Stimulated activated naive B cell treated with anti-CD40 and anti-IgM and Interleukin-4, amounts not matched to agents 10 μg/mL and 1 μg/mL and 100 μg/mL, for 72 hours (primary cell): ENCODE results near the gene DYRK4.
A peak's percentile ranks its signal among the peaks of the same experiment; 100 is the strongest.

Source experiments
- ATAC-seq, 2 donors: fragments of 150-1000 bp; cut with Tn5 transposase; replicated peaks; 2 replicates each; pipeline ENCODE4 v1.10.0; 2021; ENCODE audit warnings: moderate library complexity in 1 of 2
- DNase-seq: peaks from one replicate; pipeline ENCODE4 v3.0.0; 2021
- H3K27ac Mint-ChIP-seq: one replicate; pipeline ENCODE4 v1.8.0; 2022; ENCODE audit warnings: mild to moderate bottlenecking, mixed read lengths
- H3K27me3 Mint-ChIP-seq, 2 donors: one replicate each; pipeline ENCODE4 v1.8.0; 2022; ENCODE audit warnings: mixed read lengths in 2 of 2
- H3K36me3 Mint-ChIP-seq, 2 donors: one replicate each; pipeline ENCODE4 v1.8.0; 2022; ENCODE audit warnings: mixed read lengths in 2 of 2, mild to moderate bottlenecking in 1 of 2
- H3K4me1 Mint-ChIP-seq, 2 donors: one replicate each; pipeline ENCODE4 v1.8.0; 2022; ENCODE audit warnings: mixed read lengths in 2 of 2, mild to moderate bottlenecking in 1 of 2
- H3K4me3 Mint-ChIP-seq, 2 donors: one replicate each; pipeline ENCODE4 v1.8.0; 2022; ENCODE audit warnings: mild to moderate bottlenecking in 2 of 2, mixed read lengths in 2 of 2, moderate library complexity in 1 of 2
- H3K9me3 Mint-ChIP-seq, 2 donors: one replicate each; pipeline ENCODE4 v1.8.0; 2022; ENCODE audit warnings: mixed read lengths in 2 of 2, mild to moderate bottlenecking in 1 of 2

The DYRK4 gene

GRCh38 chr12:4552191-4552590 is 9.8 kb upstream of the DYRK4 start:
- ATAC-seq (no peak), DNase-seq (no peak)
- Mint-ChIP-seq H3K4me1 (no peaks in the 10 kb centered on the region), H3K36me3 (peaks cover 22 to 33% of the 10 kb centered on the region in 2 donors), H3K9me3 (no peaks in the 10 kb centered on the region), H3K27ac (no peak overlapping the region), H3K4me3 (no peak overlapping the region), H3K27me3 (no peaks in the 10 kb centered on the region)

- H3K27ac Mint-ChIP-seq, result no peak overlapping the region
- no peaks in the 10 kb centered on the region for H3K27me3 Mint-ChIP-seq
- H3K9me3 Mint-ChIP-seq, result no peaks in the 10 kb centered on the region
- H3K36me3 Mint-ChIP-seq, result peaks cover 14 to 25% of the 10 kb centered on the region in 2 donors
- ATAC-seq, result no peak
- no peak for DNase-seq
- H3K4me1 Mint-ChIP-seq, result no peaks in the 10 kb centered on the region
- H3K4me3 Mint-ChIP-seq, result no peak overlapping the region
Measured at GRCh38 chr12:4553943-4554342, 8.1 kb upstream of the DYRK4 start.

- H3K27me3 Mint-ChIP-seq, result no peaks in the 10 kb centered on the region
- ATAC-seq (no peak), DNase-seq (no peak)
- no peaks in the 10 kb centered on the region for H3K4me1 Mint-ChIP-seq
- H3K27ac Mint-ChIP-seq, result no peak overlapping the region
- H3K9me3 Mint-ChIP-seq, result no peaks in the 10 kb centered on the region
- H3K4me3 Mint-ChIP-seq, result no peak overlapping the region
- H3K36me3 Mint-ChIP-seq, result peaks cover 14 to 16% of the 10 kb centered on the region in 2 donors
Measured at GRCh38 chr12:4555804-4556203, 6.2 kb upstream of the DYRK4 start.

- Mint-ChIP-seq H3K4me1 (peaks cover 0 to 2% of the 10 kb centered on the region in 2 donors), H3K27me3 (no peaks in the 10 kb centered on the region), H3K9me3 (no peaks in the 10 kb centered on the region)
Measured at GRCh38 chr12:4556735-4557530, 5.1 kb upstream of the DYRK4 start.

GRCh38 chr12:4557586-4557985 is 4.4 kb upstream of the DYRK4 start:
- Mint-ChIP-seq H3K4me3 (no peak overlapping the region), H3K27me3 (no peaks in the 10 kb centered on the region), H3K27ac (no peak overlapping the region), H3K36me3 (peaks cover 12 to 20% of the 10 kb centered on the region in 2 donors), H3K4me1 (peaks cover 6 to 9% of the 10 kb centered on the region in 2 donors), H3K9me3 (peaks cover 0 to 1% of the 10 kb centered on the region in 2 donors)
- DNase-seq (no peak), ATAC-seq (no peak)

More at GRCh38 chr12:4556735-4557530, 5.1 kb upstream of the DYRK4 start:
- Mint-ChIP-seq H3K36me3 (peaks cover 12 to 20% of the 10 kb centered on the region in 2 donors), H3K27ac (no peak overlapping the region), H3K4me3 (no peak overlapping the region)
- ATAC-seq (no peak), DNase-seq (no peak)

- no peak for ATAC-seq
- Mint-ChIP-seq H3K27ac (no peak overlapping the region), H3K9me3 (peaks cover 0 to 1% of the 10 kb centered on the region in 2 donors), H3K27me3 (no peaks in the 10 kb centered on the region), H3K4me1 (peaks cover 9 to 15% of the 10 kb centered on the region in 2 donors), H3K36me3 (peaks cover 12 to 20% of the 10 kb centered on the region in 2 donors), H3K4me3 (no peak overlapping the region)
- no peak for DNase-seq
Measured at GRCh38 chr12:4558171-4558570, 3.8 kb upstream of the DYRK4 start.

GRCh38 chr12:4563336-4563735 is 1.3 kb downstream of the DYRK4 start:
- H3K27me3 Mint-ChIP-seq, result no peaks in the 10 kb centered on the region
- peaks cover 5 to 9% of the 10 kb centered on the region in 2 donors for H3K36me3 Mint-ChIP-seq
- no peak overlapping the region for H3K27ac Mint-ChIP-seq
- peaks cover 0 to 3% of the 10 kb centered on the region in 2 donors for H3K9me3 Mint-ChIP-seq
- H3K4me3 Mint-ChIP-seq, result no peak overlapping the region
- H3K4me1 Mint-ChIP-seq, result peaks cover 39 to 60% of the 10 kb centered on the region in 2 donors
- DNase-seq, result no peak
- ATAC-seq, result no peak

- peak overlapping the region; percentile 64 to 67 for H3K4me3 Mint-ChIP-seq
- H3K27ac Mint-ChIP-seq, result peak overlapping the region; percentile 74
- H3K36me3 Mint-ChIP-seq, result peaks cover 5 to 9% of the 10 kb centered on the region in 2 donors
- ATAC-seq, result peak in 1 of 2 donors; percentile 38
- DNase-seq, result no peak
- H3K27me3 Mint-ChIP-seq, result no peaks in the 10 kb centered on the region
- H3K9me3 Mint-ChIP-seq, result peaks cover 0 to 3% of the 10 kb centered on the region in 2 donors
- peaks cover 41 to 65% of the 10 kb centered on the region in 2 donors for H3K4me1 Mint-ChIP-seq
Measured at GRCh38 chr12:4564818-4565217, 2.8 kb downstream of the DYRK4 start.

GRCh38 chr12:4566474-4566873 is 4.5 kb downstream of the DYRK4 start:
- peak overlapping the region; percentile 89 for H3K27ac Mint-ChIP-seq
- no peaks in the 10 kb centered on the region for H3K36me3 Mint-ChIP-seq
- H3K4me1 Mint-ChIP-seq, result peaks cover 41 to 65% of the 10 kb centered on the region in 2 donors
- H3K4me3 Mint-ChIP-seq, result peak overlapping the region; percentile 36 to 55
- peaks cover 0 to 3% of the 10 kb centered on the region in 2 donors for H3K9me3 Mint-ChIP-seq
- ATAC-seq (peak in 1 of 2 donors; percentile 28), DNase-seq (no peak)
- no peaks in the 10 kb centered on the region for H3K27me3 Mint-ChIP-seq

GRCh38 chr12:4567073-4567881 is 5.3 kb downstream of the DYRK4 start:
- H3K9me3 Mint-ChIP-seq, result peaks cover 0 to 3% of the 10 kb centered on the region in 2 donors
- H3K27ac Mint-ChIP-seq, result peak overlapping the region; percentile 95
- peak overlapping the region; percentile 56 to 68 for H3K4me3 Mint-ChIP-seq
- ATAC-seq (peak; percentile 91 to 92), DNase-seq (no peak)
- no peaks in the 10 kb centered on the region for H3K36me3 Mint-ChIP-seq
- H3K4me1 Mint-ChIP-seq, result peaks cover 39 to 59% of the 10 kb centered on the region in 2 donors
- no peaks in the 10 kb centered on the region for H3K27me3 Mint-ChIP-seq

- Mint-ChIP-seq H3K36me3 (peaks cover 0 to 5% of the 10 kb centered on the region in 2 donors), H3K4me1 (peaks cover 28 to 44% of the 10 kb centered on the region in 2 donors), H3K27ac (no peak overlapping the region), H3K4me3 (no peak overlapping the region), H3K27me3 (no peaks in the 10 kb centered on the region), H3K9me3 (peaks cover 0 to 2% of the 10 kb centered on the region in 2 donors)
- DNase-seq (no peak), ATAC-seq (no peak)
Measured at GRCh38 chr12:4569261-4569660, 7.3 kb downstream of the DYRK4 start.

GRCh38 chr12:4572680-4573079 is 10.7 kb downstream of the DYRK4 start:
- H3K4me3 Mint-ChIP-seq, result no peak overlapping the region
- H3K27ac Mint-ChIP-seq, result no peak overlapping the region

GRCh38 chr12:4579305-4580102 is 17.5 kb downstream of the DYRK4 start:
- ATAC-seq (peak; percentile 81 to 83), DNase-seq (no peak)
- H3K4me3 Mint-ChIP-seq, result no peak overlapping the region
- peaks cover 5 to 16% of the 10 kb centered on the region in 2 donors for H3K4me1 Mint-ChIP-seq
- H3K9me3 Mint-ChIP-seq, result no peaks in the 10 kb centered on the region
- H3K27ac Mint-ChIP-seq, result no peak overlapping the region
- H3K27me3 Mint-ChIP-seq, result no peaks in the 10 kb centered on the region
- no peaks in the 10 kb centered on the region for H3K36me3 Mint-ChIP-seq

More at GRCh38 chr12:4572680-4573079, 10.7 kb downstream of the DYRK4 start:
- no peaks in the 10 kb centered on the region for H3K27me3 Mint-ChIP-seq
- no peaks in the 10 kb centered on the region for H3K9me3 Mint-ChIP-seq
- H3K4me1 Mint-ChIP-seq, result peaks cover 8 to 11% of the 10 kb centered on the region in 2 donors
- peaks cover 0 to 5% of the 10 kb centered on the region in 2 donors for H3K36me3 Mint-ChIP-seq
- ATAC-seq (no peak), DNase-seq (no peak)

GRCh38 chr12:4580281-4580688 is 18.3 kb downstream of the DYRK4 start:
- no peaks in the 10 kb centered on the region for H3K9me3 Mint-ChIP-seq

More at GRCh38 chr12:4580281-4580688, 18.3 kb downstream of the DYRK4 start:
- Mint-ChIP-seq H3K36me3 (no peaks in the 10 kb centered on the region), H3K4me3 (no peak overlapping the region), H3K4me1 (peaks cover 5 to 16% of the 10 kb centered on the region in 2 donors), H3K27me3 (no peaks in the 10 kb centered on the region), H3K27ac (no peak overlapping the region)
- no peak for ATAC-seq
- DNase-seq, result no peak
